Glomerular endothelial cell (primary cell): ENCODE results near the gene NME9. TPM values are rescaled to one million over a fixed set of nuclear protein-coding genes. Genes with fewer than 3 reads are reported as not detected.
"Not testable (repeated sequence)": the region's sequence is repeated elsewhere in the genome, so short reads cannot be mapped to it uniquely, and the experiment has no call there.

Source experiments
- DNase-seq: peaks from one replicate; pipeline ENCODE4 v3.0.0-alpha.2; 2011; ENCODE audit warnings: low read depth, low spot score; ENCODE audit errors: extremely low read depth
- total RNA-seq: library from RNA; depleted of rRNA; stranded (reverse); fragments of >200 nt; gene quantifications from 2 replicates; pipeline ENCODE4 v1.2.3, GENCODE V29; 2015

NME9 gene, protein sequence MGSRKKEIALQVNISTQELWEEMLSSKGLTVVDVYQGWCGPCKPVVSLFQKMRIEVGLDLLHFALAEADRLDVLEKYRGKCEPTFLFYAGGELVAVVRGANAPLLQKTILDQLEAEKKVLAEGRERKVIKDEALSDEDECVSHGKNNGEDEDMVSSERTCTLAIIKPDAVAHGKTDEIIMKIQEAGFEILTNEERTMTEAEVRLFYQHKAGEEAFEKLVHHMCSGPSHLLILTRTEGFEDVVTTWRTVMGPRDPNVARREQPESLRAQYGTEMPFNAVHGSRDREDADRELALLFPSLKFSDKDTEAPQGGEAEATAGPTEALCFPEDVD
- not detected in 2 replicates for total RNA-seq

DNA sequence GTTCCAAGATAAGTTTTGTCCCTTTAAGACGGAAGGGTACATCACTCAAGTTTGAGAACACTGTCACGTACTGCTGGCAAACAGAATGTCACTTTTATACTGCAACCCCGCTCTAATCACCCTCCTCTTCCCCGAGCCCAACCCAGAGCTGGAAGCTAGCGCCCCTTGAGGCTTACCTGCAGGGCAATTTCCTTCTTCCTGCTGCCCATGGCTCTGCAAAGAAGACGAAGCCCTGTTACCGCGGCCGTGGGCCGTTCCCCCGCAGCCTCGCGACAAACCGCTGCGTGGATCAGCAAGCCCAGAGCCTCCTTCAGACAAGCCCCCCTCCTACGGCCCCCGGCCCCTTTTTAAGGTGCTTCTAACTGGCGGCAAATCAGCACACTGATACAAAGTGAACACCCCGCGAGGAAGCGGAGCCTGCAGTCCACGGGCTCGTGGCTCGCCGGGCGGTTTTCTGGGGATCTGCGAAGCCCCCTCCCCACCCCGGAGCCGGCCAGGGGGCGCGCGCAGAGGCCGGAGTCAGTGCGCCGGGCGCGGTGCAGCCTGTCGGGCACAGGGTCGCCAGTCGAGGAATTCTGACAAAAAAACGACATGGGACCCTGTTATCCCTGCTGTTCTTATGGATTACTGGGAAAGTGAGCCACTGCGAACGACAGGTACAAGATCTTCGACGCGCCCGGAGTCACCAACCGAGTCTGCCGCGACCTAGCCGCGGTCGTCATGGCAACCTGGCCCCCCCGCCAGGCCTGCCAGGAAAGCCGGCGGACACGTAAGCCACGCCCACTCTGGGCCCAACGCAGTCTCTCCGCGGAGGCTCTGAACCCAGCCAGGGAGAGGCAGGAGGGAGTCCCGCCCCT is at the start of gene NME9:
TSS of gene NME9 (minus strand) at position 725 of the 857 bp plus-strand sequence. CDS start at position 209, 516 bp downstream.
- DNase-seq = no peak

DNA sequence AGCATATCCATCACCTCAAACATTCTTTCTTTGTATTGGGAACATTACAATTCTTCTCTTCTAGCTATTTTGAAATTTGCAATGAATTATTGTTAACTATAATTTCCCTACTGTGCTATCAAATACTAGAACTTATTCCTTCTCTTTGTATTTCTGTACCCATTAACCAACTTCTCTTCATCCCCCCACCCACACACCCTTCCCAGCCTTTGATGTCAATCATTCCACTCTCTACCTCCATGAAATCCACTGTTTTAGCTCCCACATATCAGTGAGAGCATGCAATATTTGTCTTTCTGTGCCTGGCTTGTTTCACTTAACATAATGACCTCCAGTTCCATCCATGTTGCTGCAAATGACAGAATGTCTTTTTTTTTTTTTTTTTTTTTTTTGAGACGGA is 49.3 kb upstream of the NME9 start:
- DNase-seq = no peak

DNA sequence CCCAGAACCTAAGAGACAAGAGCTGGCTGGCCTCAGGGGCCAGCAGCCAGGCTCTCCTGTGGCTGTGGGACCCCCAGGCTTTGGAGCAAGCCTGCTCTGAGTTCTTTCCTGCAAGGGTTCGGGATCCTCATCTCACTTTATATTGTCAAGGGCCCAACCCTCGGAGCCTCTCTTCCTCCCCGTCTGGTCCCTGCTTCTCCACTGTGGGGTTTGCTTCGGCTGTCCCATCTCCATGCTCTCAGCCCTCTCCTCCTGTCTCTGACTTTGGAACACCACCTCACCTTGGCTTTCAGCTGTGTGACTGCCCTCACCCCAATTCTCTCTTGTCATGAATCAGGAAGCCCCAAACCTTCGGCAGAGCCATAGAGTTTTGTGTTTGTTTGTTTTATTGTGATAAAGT is 48.7 kb upstream of the NME9 start:
- DNase-seq = no peak

DNA sequence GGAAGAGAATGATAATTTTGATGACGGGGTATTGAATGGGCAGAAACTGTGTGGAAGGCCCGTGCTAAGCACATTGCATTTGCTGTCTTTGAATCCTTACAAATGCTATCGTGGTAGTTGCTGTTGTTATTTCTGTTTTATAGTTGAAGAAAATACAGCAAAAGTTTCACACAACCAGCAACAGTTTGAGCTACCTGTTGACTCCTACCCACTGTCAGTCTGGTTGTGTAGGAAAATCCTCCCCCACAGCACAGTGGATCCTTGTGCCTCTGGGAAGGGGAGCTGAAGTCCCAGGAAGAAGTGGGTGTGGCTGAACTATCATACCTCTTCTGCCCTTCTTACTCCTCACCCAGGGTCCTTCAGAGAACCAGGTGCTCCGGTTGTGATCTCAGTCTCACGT is 48.2 kb upstream of the NME9 start:
- DNase-seq = no peak

DNA sequence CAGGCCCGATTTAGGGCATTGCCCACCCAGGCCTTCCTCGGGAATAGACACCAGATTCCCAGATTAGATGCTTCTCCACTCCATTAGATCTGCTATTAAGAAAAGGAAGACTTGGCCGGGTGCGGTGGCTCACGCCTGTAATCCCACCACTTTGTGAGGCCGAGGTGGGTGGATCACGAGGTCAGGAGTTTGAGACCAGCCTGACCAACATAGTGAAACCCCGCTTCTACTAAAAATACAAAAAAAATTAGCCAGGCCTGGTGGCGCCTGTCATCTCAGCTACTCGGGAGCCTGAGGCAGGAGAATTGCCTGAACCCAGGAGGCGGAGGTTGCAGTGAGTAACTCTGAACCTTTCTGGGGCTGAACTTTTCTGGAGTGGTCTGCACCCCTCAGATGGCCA is 47.6 kb upstream of the NME9 start:
- DNase-seq = not testable (repeated sequence)

DNA sequence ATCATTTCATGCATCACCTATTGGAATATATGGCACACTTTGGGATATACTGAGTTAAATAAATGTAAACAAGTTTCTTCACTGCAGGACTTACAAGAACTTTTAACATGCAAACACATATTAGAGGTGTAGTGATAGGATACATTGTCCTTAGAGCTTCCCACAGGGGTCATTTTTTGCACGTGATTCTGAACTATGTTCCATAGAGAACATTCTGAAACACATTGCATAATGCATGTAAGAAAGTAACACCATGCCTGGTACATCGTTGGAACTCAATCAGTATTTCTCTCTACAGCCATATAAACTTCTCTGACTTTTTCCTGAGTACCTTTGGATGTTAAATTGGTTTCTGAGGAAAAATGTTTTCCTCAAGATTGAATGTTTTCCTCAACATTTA is 47.0 kb upstream of the NME9 start:
- no peak for DNase-seq

DNA sequence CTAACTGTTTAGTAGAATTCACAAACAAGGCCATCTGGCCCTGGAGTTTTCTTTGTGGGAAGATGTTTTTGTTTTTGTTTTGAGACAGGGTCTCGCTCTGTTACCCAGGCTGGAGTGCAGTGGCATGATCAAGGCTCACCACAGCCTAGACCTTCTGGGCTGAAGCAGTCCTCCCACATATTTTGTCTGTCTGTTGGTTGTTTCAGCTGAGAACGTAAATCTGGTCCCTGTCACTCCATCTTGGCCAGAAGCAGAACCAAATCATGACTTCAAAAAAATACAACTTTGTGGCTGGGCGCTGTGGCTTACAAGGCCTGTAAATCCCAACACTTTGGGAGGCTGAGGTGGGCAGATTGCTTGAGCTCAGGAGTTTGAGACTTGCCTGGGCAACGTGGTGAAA is 45.8 kb upstream of the NME9 start:
- DNase-seq = no peak

DNA sequence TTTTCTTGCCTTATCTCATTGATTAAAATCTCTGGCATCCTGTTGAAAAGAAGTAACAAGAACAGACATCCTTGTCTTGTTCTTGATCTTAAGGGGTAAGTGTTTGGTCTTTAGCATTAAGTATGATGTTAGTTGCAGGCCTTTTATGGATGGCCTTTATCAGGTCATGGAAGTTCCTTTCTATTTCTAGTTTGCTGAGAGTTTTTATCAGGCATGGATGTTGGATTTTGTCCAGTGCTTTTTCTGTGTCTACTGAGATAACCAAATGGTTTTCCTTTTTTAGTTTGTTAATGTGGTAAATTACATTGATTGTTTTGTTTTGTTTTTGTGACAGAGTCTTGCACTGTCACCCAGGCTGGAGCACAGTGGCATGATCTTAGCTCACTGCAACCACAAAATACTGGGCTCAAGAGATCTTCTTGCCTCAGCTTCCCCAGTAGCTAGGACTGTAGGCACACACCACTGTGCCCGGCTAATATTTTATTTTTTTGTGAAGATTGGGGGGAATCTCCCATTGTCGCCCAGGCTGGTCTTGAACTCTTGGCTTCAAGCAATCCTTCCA is 45.0 kb upstream of the NME9 start:
- no peak for DNase-seq

DNA sequence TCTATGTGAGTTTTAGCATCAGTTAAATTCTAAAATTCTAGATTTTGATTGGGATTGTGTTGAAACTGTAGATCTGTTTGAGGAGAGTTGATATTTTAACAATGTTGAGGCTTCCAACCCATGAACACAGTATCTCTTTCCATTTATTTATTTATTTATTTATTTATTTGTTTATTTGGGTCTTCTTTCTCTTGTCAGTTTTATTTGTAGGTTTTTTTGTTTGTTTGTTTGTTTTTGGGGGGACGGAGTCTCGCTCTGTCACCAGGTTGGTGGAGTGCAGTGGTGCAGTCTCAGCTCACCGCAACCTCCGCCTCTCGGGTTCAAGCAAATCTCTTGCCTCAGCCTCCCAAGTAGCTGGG is 44.1 kb upstream of the NME9 start:
- no peak for DNase-seq

DNA sequence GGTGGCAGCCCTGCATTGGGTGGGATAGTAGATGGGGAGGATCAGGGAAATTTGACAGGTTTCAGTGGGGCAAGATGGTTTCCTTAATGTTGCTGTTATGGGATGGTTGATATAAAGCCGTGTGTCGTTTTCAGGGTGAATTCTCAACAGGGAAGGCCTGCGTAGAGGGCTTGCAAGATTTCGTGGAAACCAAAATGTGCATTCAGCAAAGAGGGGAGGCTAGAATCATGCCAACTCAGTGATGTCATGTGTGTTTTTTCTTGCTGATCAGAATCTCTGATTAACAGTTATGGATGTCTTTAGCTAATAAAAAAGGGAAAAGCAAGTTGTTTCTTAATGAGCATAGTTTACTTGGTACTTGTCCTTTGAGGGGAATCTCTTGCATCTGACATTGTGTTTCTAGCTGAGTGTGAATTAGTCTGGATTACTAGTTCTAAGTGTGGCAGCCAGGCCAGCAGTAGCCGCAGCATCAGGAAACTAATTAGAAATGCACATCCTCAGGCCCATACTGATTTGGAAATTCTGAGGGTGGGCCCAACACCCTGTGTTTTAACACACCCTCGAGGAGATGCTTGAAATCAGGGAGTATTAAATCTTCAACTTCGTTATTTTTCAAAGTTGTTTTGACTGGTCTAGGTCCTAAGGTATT is 43.6 kb upstream of the NME9 start:
- no peak for DNase-seq

DNA sequence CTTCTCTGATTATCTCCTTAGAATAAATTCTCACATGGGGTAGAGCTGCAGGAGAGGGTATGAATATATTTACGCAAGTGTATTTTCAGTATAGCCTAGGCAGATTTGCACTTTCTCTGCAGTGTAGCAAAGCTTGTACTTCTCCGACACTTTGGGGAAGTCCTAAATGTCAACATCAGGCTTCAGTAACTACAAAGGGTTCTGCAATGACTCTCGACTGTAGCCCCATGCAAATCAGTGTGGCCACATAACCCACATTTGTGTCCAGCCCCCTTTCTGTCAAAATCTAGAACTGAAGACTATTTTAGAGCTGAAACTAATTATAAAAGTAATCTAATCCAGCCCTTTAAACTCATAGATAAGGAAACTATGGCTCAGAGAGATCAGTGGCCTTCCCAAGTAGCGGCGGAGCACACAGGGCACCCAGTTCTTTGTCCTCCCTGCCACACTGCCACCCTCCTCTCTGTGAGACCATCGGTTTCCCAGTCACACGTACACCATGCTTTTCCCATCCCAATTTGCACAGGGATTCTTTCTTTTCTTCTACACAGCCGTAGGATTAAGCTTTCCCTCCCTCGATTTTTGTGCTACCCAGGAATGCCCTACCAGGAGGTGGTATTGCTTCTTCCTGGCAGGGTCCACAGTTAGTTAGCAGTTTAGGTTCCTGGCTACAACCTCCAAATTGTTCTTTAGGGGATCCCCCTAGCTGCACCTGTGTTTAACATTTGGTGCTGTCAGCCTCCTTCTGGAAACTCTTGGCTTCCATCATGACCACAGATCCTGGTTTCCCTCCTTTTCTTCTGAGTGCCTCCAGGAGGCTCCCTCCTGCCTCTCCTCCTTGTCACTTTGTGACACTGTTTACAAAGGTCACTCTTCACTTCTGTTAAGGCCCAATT is 41.7 kb upstream of the NME9 start:
- no peak for DNase-seq

DNA sequence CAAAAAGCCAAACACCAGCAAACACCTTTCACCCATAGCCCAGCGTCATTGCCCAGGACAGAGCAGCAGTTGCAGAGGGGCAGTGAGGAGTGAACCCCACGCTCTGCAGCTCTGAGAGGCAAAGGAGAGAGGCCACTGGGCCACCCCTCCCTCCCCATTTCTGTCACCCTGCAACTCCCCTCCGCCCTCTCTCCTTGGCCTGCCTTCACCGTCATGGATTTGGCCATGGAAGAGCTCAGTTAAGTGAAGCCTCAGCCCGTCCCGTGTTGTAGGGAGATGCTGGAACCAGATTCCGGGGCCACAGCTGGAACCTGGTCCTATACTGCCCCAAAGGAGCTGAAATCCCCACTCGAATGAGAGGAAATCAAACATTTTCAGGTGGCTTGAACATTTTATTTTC is 40.7 kb upstream of the NME9 start:
- no peak for DNase-seq

DNA sequence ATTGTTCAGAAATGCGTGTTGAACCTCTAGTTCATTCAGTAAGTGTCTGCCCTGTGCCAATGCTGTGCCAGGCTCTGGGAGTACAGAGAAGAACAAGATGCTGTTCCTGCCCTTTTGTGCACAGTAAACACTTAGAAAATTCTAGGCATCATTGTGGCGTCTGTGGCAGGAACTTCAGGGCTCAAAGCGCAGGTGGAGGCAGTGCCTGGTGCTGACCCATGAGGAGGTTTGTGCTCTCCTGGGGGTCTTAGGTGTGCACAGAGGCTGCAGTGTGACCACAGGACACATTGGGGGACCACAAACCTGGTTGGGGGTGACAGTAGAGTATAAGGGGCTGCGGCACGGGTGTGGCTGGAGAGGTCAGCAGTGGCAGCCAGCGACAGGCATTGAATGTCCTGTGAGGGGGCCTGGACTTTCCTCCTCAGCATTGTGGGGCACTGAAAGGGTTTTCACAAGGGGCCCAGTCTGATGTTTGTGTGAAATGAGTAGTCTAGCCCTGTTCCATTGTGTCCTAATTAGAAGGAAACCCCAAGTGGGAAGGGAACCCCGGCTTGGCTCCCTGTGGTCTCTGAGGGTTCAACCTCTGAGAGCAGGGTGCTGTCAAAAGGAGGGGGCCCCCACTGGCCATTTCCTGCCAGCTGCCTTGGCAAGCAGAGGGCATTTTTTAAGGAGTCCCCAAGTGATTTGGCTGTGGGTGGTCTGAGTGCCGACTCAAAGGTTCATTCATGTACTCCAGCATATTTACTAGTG is 39.7 kb upstream of the NME9 start:
- DNase-seq = no peak

DNA sequence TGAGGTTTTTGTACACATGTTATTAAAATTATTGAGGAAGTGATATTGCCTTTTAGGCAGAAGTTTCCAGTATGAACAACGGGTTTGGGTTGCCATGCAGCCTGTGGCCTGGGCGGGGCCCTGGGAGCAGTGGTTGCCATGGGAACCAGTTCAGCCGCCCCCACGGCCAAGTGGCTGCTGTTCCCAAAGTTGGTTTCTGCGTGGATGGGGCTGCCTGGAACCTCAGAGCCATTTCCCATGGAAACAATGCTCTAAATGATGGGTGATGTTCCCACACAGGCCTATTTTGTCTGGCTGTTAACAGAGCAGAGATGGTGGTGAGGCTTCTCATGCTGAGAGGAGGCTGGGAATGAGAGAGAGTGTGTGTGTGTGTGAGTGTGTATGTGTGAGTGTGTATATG is 38.3 kb upstream of the NME9 start:
- no peak for DNase-seq

DNA sequence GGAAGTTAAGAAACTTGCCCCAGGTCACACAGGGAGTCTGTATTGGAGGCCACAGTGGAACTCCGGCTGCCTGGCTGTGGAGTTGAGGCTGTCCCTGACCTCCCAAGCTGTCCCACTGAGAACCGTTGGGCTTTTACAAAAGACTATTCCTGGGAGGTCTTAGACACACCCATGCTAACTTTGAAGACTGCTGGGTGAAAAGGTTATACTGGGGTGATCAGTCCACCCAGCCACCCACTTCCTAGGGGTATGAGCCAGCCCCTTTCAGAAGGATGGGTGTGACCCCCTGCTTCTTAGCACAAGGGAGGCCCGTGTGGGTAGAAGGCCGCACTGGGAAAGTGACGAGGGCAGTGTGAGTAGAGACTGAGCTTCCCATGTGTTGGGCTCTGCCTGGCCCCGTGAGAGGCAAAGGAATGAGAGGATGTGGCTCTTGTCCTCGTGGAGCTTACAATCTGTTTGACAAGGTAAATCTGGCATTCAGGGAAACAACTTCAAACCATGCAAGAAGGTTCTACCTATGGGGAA is 37.7 kb upstream of the NME9 start:
- no peak for DNase-seq

DNA sequence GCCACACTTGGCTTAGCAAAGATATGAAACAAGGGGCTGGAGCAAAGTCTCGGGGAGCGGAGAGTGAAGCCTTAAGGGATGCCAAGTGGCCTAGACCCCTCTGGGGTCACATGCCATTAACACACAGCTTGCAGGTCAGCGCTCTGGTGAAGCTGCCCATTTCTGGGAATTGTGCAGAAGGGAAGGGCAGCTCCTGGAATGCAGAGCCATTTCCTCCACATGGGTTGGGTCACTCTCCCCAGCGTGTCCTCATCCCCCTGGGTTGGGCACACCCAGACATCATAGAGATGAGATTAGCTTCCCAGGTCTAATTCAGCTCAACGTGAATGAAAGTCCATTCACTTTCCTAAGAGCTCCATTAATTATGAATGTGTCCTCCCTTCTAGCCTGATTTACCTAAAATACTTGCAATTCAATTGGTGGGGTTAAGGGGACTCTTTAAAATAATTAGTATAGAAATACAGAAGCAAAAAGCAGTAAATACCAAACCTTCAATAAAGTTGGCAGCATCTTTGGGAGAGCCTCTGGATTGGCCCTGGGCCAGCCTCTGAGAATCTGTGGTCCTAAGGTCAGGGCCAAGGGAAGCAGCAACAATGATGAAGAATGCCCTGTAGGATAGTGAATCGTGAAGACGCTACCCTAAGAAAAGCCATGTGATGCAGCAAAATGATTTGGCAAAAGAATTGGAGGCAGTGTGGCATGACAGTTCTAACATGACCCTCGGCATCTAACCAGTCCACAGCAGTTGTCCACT is 36.5 kb upstream of the NME9 start:
- DNase-seq = no peak

DNA sequence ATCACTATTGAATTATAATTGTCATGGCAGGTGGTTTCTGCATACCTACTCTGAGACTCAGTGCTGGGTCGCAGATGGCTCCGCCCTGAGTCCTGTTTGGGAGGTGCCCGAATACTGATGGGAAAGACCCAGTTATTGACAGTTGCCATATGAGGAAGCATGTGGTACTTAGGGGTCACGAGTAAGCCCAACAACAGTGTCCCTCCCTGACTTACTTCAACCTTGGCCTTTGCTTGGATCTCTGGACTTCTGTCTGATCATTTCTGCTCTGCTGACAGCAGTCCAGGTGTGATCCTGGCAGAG is 35.6 kb upstream of the NME9 start:
- DNase-seq = no peak

DNA sequence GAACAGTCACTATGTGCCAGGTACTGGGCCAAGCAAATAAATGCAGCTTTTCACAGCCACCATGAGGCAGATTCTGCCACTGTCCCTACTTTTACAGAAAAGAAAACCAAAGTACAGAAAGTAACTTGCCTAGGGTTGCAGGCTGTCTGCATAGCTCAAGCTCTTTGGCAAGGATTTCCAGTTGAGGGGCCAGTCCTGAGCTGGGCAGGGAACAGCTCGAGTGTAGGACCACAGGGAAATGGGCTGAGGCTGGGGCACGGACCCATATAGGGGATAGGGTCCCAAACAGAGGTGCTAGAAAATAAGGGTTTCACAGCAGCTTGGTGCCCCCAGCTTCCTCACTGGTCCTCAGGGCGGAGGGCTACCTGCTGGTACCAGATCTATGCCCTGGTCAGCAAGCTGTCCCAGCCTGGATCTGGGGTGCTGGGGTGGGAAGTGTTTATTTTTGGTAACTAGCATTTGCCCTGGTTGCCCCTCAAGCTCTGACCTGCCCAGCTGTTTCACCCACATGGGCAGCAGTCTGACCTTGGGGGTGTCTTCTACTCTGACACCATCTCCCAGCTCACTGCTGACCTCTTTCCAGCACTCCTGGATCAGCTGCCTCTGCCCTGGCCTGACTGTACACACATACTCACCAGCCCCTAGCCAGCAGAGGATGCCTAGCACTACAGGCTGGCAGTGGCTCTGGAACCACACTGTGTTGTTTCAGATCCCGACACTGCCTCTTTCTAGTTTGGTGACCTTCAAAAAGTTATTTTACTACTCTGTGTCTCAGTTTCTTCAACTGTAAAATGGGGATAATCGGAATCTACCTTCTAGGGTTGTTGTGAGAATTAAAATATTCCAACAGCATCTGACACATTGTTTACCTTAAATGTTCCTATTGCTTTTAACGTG is 35.0 kb upstream of the NME9 start:
- no peak for DNase-seq
